ENCODE measurements around the gene DGAT2. TPM values are rescaled to one million over a fixed set of nuclear protein-coding genes. Genes with fewer than 3 reads are reported as not detected.

Gene DGAT2
- total and polyA plus RNA-seq, 5 donors from 2014 or later, result 0.17 to 0.47 (median 0.42) TPM; not detected in 2

GRCh38 chr11:75814677-75815344, 46.2 kb downstream of the DGAT2 start, which contains the start of gene UVRAG:
Gene UVRAG (plus strand): TSS chr11:75815210. CDS start chr11:75815408, 198 bp downstream.
- H3K27me3 Mint-ChIP-seq, result peaks cover 11% of the 10 kb centered on the region
- no peaks in the 10 kb centered on the region for H3K9me3 Mint-ChIP-seq
- no peaks in the 10 kb centered on the region for H3K36me3 Mint-ChIP-seq
- DNase-seq (peak; percentile 98 to 99 (median 99)), ATAC-seq (ENCODE audit: low read depth in 2 of 2) (peak; percentile 88 to 89)
- Histone ChIP-seq H3K36me3 (ENCODE audit: control insufficient read depth, insufficient read depth, low read length) (no peaks in the 10 kb centered on the region), H3K27ac (ENCODE audit: insufficient read depth, low read length, poor library complexity, severe bottlenecking) (peak within 1 kb of the TSS; percentile 84), H3K4me3 (ENCODE audit: low read depth, low read length) (peak within 1 kb of the TSS; percentile 94), H3K4me1 (ENCODE audit: control insufficient read depth, insufficient read depth, low read length, poor library complexity, severe bottlenecking) (peaks cover 29% of the 10 kb centered on the region), H3K9me3 (ENCODE audit: control insufficient read depth in 2 of 2, low read length in 2 of 2) (no peaks in the 10 kb centered on the region), H3K27me3 (ENCODE audit: control insufficient read depth, insufficient read depth, low read length) (peaks cover 2% of the 10 kb centered on the region)
- peak within 1 kb of the TSS; percentile 95 to 98 (median 97) for H3K27ac Mint-ChIP-seq
- peaks cover 4 to 32% (median 20%) of the 10 kb centered on the region in 4 donors for H3K4me1 Mint-ChIP-seq
- peak within 1 kb of the TSS in 3 of 4 donors; percentile 95 to 98 (median 97) for H3K4me3 Mint-ChIP-seq

- H3K9me3 ChIP-seq (ENCODE audit: control insufficient read depth in 2 of 2, low read length in 2 of 2), result no peaks in the 10 kb centered on the region
- H3K9me3 Mint-ChIP-seq, result no peaks in the 10 kb centered on the region
- peak overlapping the region; percentile 84 for H3K27ac ChIP-seq (ENCODE audit: insufficient read depth, low read length, poor library complexity, severe bottlenecking)
- H3K4me1 ChIP-seq (ENCODE audit: control insufficient read depth, insufficient read depth, low read length, poor library complexity, severe bottlenecking), result peaks cover 30% of the 10 kb centered on the region
- H3K4me3 Mint-ChIP-seq, result peak overlapping the region in 3 of 4 donors; percentile 95 to 98 (median 97)
- H3K4me1 Mint-ChIP-seq, result peaks cover 4 to 35% (median 20%) of the 10 kb centered on the region in 4 donors
- ATAC-seq (ENCODE audit: low read depth in 2 of 2) (peak in 1 of 2 donors; percentile 11), DNase-seq (peak; percentile 29 to 55 (median 48))
- H3K36me3 Mint-ChIP-seq, result no peaks in the 10 kb centered on the region
- H3K36me3 ChIP-seq (ENCODE audit: control insufficient read depth, insufficient read depth, low read length), result no peaks in the 10 kb centered on the region
- peaks cover 2% of the 10 kb centered on the region for H3K27me3 ChIP-seq (ENCODE audit: control insufficient read depth, insufficient read depth, low read length)
- H3K27me3 Mint-ChIP-seq, result peaks cover 7% of the 10 kb centered on the region
- peak overlapping the region; percentile 94 for H3K4me3 ChIP-seq (ENCODE audit: low read depth, low read length)
- peak overlapping the region; percentile 95 to 98 (median 97) for H3K27ac Mint-ChIP-seq
These were observed 47.0 kb downstream of the DGAT2 start for GRCh38 chr11:75815345-75816168.

GRCh38 chr11:75816561-75817239, 48.1 kb downstream of the DGAT2 start:
- Histone ChIP-seq H3K27ac (ENCODE audit: insufficient read depth, low read length, poor library complexity, severe bottlenecking) (no peak overlapping the region), H3K9me3 (ENCODE audit: control insufficient read depth in 2 of 2, low read length in 2 of 2) (no peaks in the 10 kb centered on the region), H3K4me1 (ENCODE audit: control insufficient read depth, insufficient read depth, low read length, poor library complexity, severe bottlenecking) (peaks cover 34% of the 10 kb centered on the region), H3K36me3 (ENCODE audit: control insufficient read depth, insufficient read depth, low read length) (no peaks in the 10 kb centered on the region), H3K27me3 (ENCODE audit: control insufficient read depth, insufficient read depth, low read length) (no peaks in the 10 kb centered on the region), H3K4me3 (ENCODE audit: low read depth, low read length) (peak overlapping the region; percentile 94)
- peaks cover 4 to 43% (median 27%) of the 10 kb centered on the region in 4 donors for H3K4me1 Mint-ChIP-seq
- no peak overlapping the region for H3K27ac Mint-ChIP-seq
- no peak overlapping the region for H3K4me3 Mint-ChIP-seq
- peaks cover 7% of the 10 kb centered on the region for H3K27me3 Mint-ChIP-seq
- peak in 1 of 3 donors; percentile 39 for DNase-seq
- H3K9me3 Mint-ChIP-seq, result no peaks in the 10 kb centered on the region
- no peak for ATAC-seq (ENCODE audit: low read depth in 2 of 2)
- H3K36me3 Mint-ChIP-seq, result peaks cover 8% of the 10 kb centered on the region

DNA sequence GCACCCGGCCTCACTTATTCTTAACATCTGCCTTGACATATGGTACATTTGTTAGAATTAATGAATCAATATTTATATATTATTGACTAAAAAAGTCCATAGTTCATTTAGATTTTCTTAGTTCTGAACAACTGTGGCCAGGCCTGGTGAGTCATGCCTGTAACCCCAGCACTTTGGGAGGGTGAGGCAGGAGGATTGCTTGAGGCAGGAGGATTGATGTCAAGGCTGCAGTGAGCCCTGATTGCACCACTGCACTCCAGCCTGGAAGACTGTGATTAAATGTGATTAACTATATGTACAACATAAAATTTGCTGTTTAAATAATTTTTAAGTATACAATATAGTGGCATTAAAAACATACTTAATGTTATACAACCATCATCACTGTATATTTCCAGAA, 52.1 kb downstream of the DGAT2 start:
- ATAC-seq (ENCODE audit: low read depth in 2 of 2), result no peak
- H3K27me3 Mint-ChIP-seq, result no peaks in the 10 kb centered on the region
- DNase-seq, result no peak
- H3K27ac Mint-ChIP-seq, result no peak overlapping the region
- H3K27ac ChIP-seq (ENCODE audit: insufficient read depth, low read length, poor library complexity, severe bottlenecking), result no peak overlapping the region
- H3K36me3 ChIP-seq (ENCODE audit: control insufficient read depth, insufficient read depth, low read length), result peaks cover 6% of the 10 kb centered on the region
- H3K9me3 ChIP-seq (ENCODE audit: control insufficient read depth in 2 of 2, low read length in 2 of 2), result no peaks in the 10 kb centered on the region
- H3K27me3 ChIP-seq (ENCODE audit: control insufficient read depth, insufficient read depth, low read length), result no peaks in the 10 kb centered on the region
- peaks cover 15 to 59% (median 40%) of the 10 kb centered on the region in 4 donors for H3K4me1 Mint-ChIP-seq
- H3K4me3 ChIP-seq (ENCODE audit: low read depth, low read length), result no peak overlapping the region
- no peak overlapping the region for H3K4me3 Mint-ChIP-seq
- peaks cover 41% of the 10 kb centered on the region for H3K4me1 ChIP-seq (ENCODE audit: control insufficient read depth, insufficient read depth, low read length, poor library complexity, severe bottlenecking)
- peaks cover 25% of the 10 kb centered on the region for H3K36me3 Mint-ChIP-seq
- no peaks in the 10 kb centered on the region for H3K9me3 Mint-ChIP-seq

DNA sequence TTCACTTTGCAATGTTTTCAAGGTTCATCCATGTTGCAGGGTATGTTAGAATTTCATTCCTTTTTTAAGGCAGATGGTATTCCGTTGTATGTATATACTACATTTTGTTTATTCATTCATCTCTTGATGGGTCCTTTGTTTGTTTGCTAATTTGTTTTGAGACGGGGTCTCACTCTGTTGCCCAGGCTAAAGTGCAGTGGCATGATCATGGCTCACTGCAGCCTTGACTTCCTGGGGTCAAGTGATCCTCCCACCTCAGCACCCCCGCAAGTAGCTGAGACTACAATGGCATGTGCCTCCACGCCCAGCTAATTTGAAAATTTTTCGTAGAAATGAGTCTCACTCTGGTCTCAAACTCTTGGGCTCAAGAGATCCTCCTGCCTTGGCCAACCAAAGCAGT, 52.6 kb downstream of the DGAT2 start:
- DNase-seq (no peak), ATAC-seq (ENCODE audit: low read depth in 2 of 2) (no peak)
- H3K27ac ChIP-seq (ENCODE audit: insufficient read depth, low read length, poor library complexity, severe bottlenecking), result no peak overlapping the region
- Mint-ChIP-seq H3K9me3 (no peaks in the 10 kb centered on the region), H3K27me3 (no peaks in the 10 kb centered on the region), H3K4me3 (peak overlapping the region in 2 of 4 donors; percentile 47 to 52), H3K4me1 (peaks cover 15 to 62% (median 41%) of the 10 kb centered on the region in 4 donors), H3K27ac (peak overlapping the region in 1 of 3 donors; percentile 66), H3K36me3 (peaks cover 26% of the 10 kb centered on the region)
- peaks cover 35% of the 10 kb centered on the region for H3K4me1 ChIP-seq (ENCODE audit: control insufficient read depth, insufficient read depth, low read length, poor library complexity, severe bottlenecking)
- H3K27me3 ChIP-seq (ENCODE audit: control insufficient read depth, insufficient read depth, low read length), result no peaks in the 10 kb centered on the region
- H3K36me3 ChIP-seq (ENCODE audit: control insufficient read depth, insufficient read depth, low read length), result peaks cover 6% of the 10 kb centered on the region
- no peak overlapping the region for H3K4me3 ChIP-seq (ENCODE audit: low read depth, low read length)
- H3K9me3 ChIP-seq (ENCODE audit: control insufficient read depth in 2 of 2, low read length in 2 of 2), result no peaks in the 10 kb centered on the region

DNA sequence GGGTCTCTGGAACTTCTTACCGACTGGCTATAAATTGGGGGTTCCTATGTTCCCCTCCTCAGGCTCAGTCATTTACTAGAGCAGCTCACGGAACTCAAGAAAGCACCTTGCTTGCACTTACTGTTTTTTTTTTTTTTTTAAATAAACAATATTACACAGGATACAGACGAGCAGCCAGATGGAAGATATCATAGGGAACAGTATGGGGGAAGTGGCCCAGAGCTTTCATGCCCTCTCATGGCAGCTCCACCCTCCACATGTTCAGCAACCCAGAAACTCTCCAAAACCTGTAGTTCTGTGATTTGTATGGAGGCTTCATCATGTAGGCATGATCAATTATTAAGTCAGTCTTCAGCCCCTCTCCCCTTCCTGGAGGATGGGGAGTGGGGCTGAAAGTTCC, 54.0 kb downstream of the DGAT2 start:
- Mint-ChIP-seq H3K9me3 (no peaks in the 10 kb centered on the region), H3K4me1 (peaks cover 21 to 72% (median 50%) of the 10 kb centered on the region in 4 donors), H3K27me3 (no peaks in the 10 kb centered on the region), H3K4me3 (peak overlapping the region in 3 of 4 donors; percentile 30 to 68 (median 38)), H3K27ac (peak overlapping the region in 1 of 3 donors; percentile 88), H3K36me3 (peaks cover 31% of the 10 kb centered on the region)
- ATAC-seq (ENCODE audit: low read depth in 2 of 2), result no peak
- peaks cover 6% of the 10 kb centered on the region for H3K36me3 ChIP-seq (ENCODE audit: control insufficient read depth, insufficient read depth, low read length)
- H3K9me3 ChIP-seq (ENCODE audit: control insufficient read depth in 2 of 2, low read length in 2 of 2), result no peaks in the 10 kb centered on the region
- H3K27ac ChIP-seq (ENCODE audit: insufficient read depth, low read length, poor library complexity, severe bottlenecking), result no peak overlapping the region
- H3K4me3 ChIP-seq (ENCODE audit: low read depth, low read length), result no peak overlapping the region
- peaks cover 23% of the 10 kb centered on the region for H3K4me1 ChIP-seq (ENCODE audit: control insufficient read depth, insufficient read depth, low read length, poor library complexity, severe bottlenecking)
- DNase-seq, result no peak
- no peaks in the 10 kb centered on the region for H3K27me3 ChIP-seq (ENCODE audit: control insufficient read depth, insufficient read depth, low read length)

DNA sequence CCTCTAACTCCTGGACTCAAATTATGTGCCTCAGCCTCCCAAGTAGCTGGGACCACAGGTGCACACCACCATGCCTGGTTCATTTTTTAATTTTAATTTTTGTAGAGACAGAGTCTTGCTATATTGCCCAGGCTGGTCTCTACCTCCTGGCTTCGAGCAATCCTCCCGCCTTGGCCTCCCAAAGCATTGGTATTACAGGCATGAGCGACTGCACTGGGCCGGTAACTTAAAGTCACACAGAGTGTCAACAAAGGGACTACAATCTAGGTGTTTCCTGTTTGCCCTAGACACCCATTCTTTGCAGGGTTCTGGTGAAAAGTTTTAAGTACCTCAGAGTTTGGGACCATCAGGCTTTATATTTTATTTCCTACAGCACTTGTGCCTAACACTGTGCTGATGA, 54.8 kb downstream of the DGAT2 start:
- peak overlapping the region; percentile 45 for H3K27ac ChIP-seq (ENCODE audit: insufficient read depth, low read length, poor library complexity, severe bottlenecking)
- H3K9me3 Mint-ChIP-seq, result no peaks in the 10 kb centered on the region
- no peaks in the 10 kb centered on the region for H3K27me3 ChIP-seq (ENCODE audit: control insufficient read depth, insufficient read depth, low read length)
- no peaks in the 10 kb centered on the region for H3K9me3 ChIP-seq (ENCODE audit: control insufficient read depth in 2 of 2, low read length in 2 of 2)
- ATAC-seq (ENCODE audit: low read depth in 2 of 2) (peak; percentile 38 to 47), DNase-seq (peak in 1 of 3 donors; percentile 35)
- H3K4me1 Mint-ChIP-seq, result peaks cover 18 to 70% (median 49%) of the 10 kb centered on the region in 4 donors
- H3K36me3 ChIP-seq (ENCODE audit: control insufficient read depth, insufficient read depth, low read length), result peaks cover 6% of the 10 kb centered on the region
- peak overlapping the region in 1 of 3 donors; percentile 58 for H3K27ac Mint-ChIP-seq
- H3K4me3 ChIP-seq (ENCODE audit: low read depth, low read length), result peak overlapping the region; percentile 69
- H3K36me3 Mint-ChIP-seq, result peaks cover 31% of the 10 kb centered on the region
- H3K4me3 Mint-ChIP-seq, result peak overlapping the region; percentile 21 to 43 (median 35)
- peaks cover 21% of the 10 kb centered on the region for H3K4me1 ChIP-seq (ENCODE audit: control insufficient read depth, insufficient read depth, low read length, poor library complexity, severe bottlenecking)
- no peaks in the 10 kb centered on the region for H3K27me3 Mint-ChIP-seq

Measured in CD4-positive, CD25-positive, alpha-beta regulatory T cell (primary cell).